GM23338 (cell line): ENCODE results near the gene PPM1L. TPM values are rescaled to one million over a fixed set of nuclear protein-coding genes. Genes with fewer than 3 reads are reported as not detected.
A peak's percentile ranks its signal among the peaks of the same experiment; 100 is the strongest.

Experiments
- ATAC-seq: fragments of 200-7000 bp; cut with Tn5 transposase; 3 replicates; pipeline ENCODE4 v1.9.1; 2020
- DNase-seq: peaks from one replicate; pipeline ENCODE4 v3.0.0-alpha.2; 2015; ENCODE audit warnings: low spot score
- H2AFZ ChIP-seq: fragments of 200-600 bp; sonication (generic); 2 replicates; pipeline ENCODE4 v1.8.0; 2016; ENCODE audit warnings: antibody characterized with exemption, mild to moderate bottlenecking, moderate library complexity
- H3F3A ChIP-seq: fragments of 200-600 bp; sonication (generic); replicated peaks from 2 replicates; pipeline ENCODE4 v1.8.0; 2017; ENCODE audit warnings: antibody characterized with exemption, mixed run types, low read depth
- H3K27ac ChIP-seq: fragments of 200-600 bp; sonication (generic); 2 replicates; pipeline ENCODE4 v1.6.1; 2016; ENCODE audit warnings: low read depth
- H3K27me3 ChIP-seq: fragments of 200-600 bp; sonication (generic); 2 replicates; pipeline ENCODE4 v1.8.0; 2016; ENCODE audit warnings: mild to moderate bottlenecking, mixed run types, moderate library complexity; ENCODE audit not compliant: insufficient read depth
- H3K36me3 ChIP-seq: fragments of 200-600 bp; sonication (generic); 2 replicates; pipeline ENCODE4 v1.8.0; 2016; ENCODE audit warnings: mild to moderate bottlenecking; ENCODE audit not compliant: insufficient read depth
- H3K4me1 ChIP-seq: fragments of 200-600 bp; sonication (generic); 2 replicates; pipeline ENCODE4 v1.8.0; 2016; ENCODE audit warnings: mild to moderate bottlenecking, moderate library complexity; ENCODE audit not compliant: insufficient read depth
- H3K4me2 ChIP-seq: fragments of 200-600 bp; sonication (generic); 2 replicates; pipeline ENCODE4 v1.7.1; 2017; ENCODE audit warnings: mixed run types
- H3K4me3 ChIP-seq: fragments of 200-600 bp; sonication (generic); 2 replicates; pipeline ENCODE4 v1.6.1; 2016; ENCODE audit warnings: mixed run types
- H3K79me2 ChIP-seq: fragments of 200-600 bp; sonication (generic); replicated peaks from 2 replicates; pipeline ENCODE4 v1.8.0; 2017; ENCODE audit warnings: mild to moderate bottlenecking; ENCODE audit not compliant: insufficient read depth
- H3K9me2 ChIP-seq: fragments of 200-600 bp; sonication (generic); 2 replicates; pipeline ENCODE4 v1.8.0; 2017; ENCODE audit not compliant: insufficient read depth
- H4K20me1 ChIP-seq: fragments of 200-600 bp; sonication (generic); replicated peaks from 2 replicates; pipeline ENCODE4 v1.8.0; 2017; ENCODE audit warnings: mild to moderate bottlenecking; ENCODE audit not compliant: insufficient read depth
- H3K27ac Mint-ChIP-seq: 2 replicates; pipeline ENCODE4 v1.8.0; 2020; ENCODE audit warnings: inconsistent platforms, mild to moderate bottlenecking, moderate library complexity, mixed read lengths
- H3K27me3 Mint-ChIP-seq: 3 replicates; pipeline ENCODE4 v1.8.0; 2022; ENCODE audit warnings: low read depth, mild to moderate bottlenecking, moderate library complexity, mixed read lengths, inconsistent platforms; ENCODE audit not compliant: insufficient read depth, poor library complexity
- H3K36me3 Mint-ChIP-seq: 3 replicates; pipeline ENCODE4 v1.8.0; 2021; ENCODE audit warnings: low read depth, mild to moderate bottlenecking, inconsistent platforms, moderate library complexity, mixed read lengths
- H3K4me1 Mint-ChIP-seq: 3 replicates; pipeline ENCODE4 v1.8.0; 2020; ENCODE audit warnings: mild to moderate bottlenecking, inconsistent platforms, mixed read lengths
- H3K4me3 Mint-ChIP-seq: 3 replicates; pipeline ENCODE4 v1.8.0; 2021; ENCODE audit warnings: moderate library complexity, mild to moderate bottlenecking, inconsistent platforms, mixed read lengths
- H3K9me3 Mint-ChIP-seq: 3 replicates; pipeline ENCODE4 v1.8.0; 2020; ENCODE audit warnings: moderate library complexity, mild to moderate bottlenecking, inconsistent platforms, mixed read lengths
- CREB1 ChIP-seq: fragments of 250-450 bp; sonication (Bioruptor Pico); IDR thresholded peaks from 2 replicates; pipeline ENCODE4 v1.5.0; 2020; ENCODE audit warnings: low read depth, mild to moderate bottlenecking, moderate library complexity
- CTCF ChIP-seq, 2 experiments: fragments of 200-600 bp in 1 of 2; sonication (generic) in 1 of 2; conservative IDR thresholded peaks; 2 replicates each; pipeline versions ENCODE4 v1.5.1 to v1.6.1; 2016 to 2017; ENCODE audit warnings: antibody characterized with exemption in 2 of 2, low read depth in 2 of 2, mild to moderate bottlenecking in 2 of 2, moderate library complexity in 1 of 2
- ETS1 ChIP-seq: IDR thresholded peaks from 2 replicates; pipeline ENCODE4 v1.6.1; 2016; ENCODE audit warnings: antibody characterized with exemption
- EZH2 ChIP-seq: fragments of 200-600 bp; sonication (generic); IDR thresholded peaks from one replicate; pipeline ENCODE4 v1.8.0; 2017; ENCODE audit warnings: antibody characterized with exemption, mild to moderate bottlenecking, low read depth; ENCODE audit not compliant: unreplicated experiment
- EZH2phosphoT487 ChIP-seq: fragments of 200-600 bp; sonication (generic); IDR thresholded peaks from one replicate; pipeline ENCODE4 v1.8.1; 2018; ENCODE audit warnings: antibody characterized with exemption; ENCODE audit not compliant: unreplicated experiment
- JUNB ChIP-seq: IDR thresholded peaks from one replicate; pipeline ENCODE4 v1.6.1; 2016; ENCODE audit warnings: antibody characterized with exemption; ENCODE audit not compliant: unreplicated experiment
- NANOG ChIP-seq: IDR thresholded peaks from 2 replicates; pipeline ENCODE4 v1.6.1; 2016; ENCODE audit warnings: antibody characterized with exemption, borderline replicate concordance
- POLR2AphosphoS5 ChIP-seq: IDR thresholded peaks from 2 replicates; pipeline ENCODE4 v1.6.1; 2016; ENCODE audit warnings: antibody characterized with exemption, low read depth
- STAT1 ChIP-seq: IDR thresholded peaks from one replicate; pipeline ENCODE4 v1.6.1; 2016; ENCODE audit warnings: antibody characterized with exemption; ENCODE audit not compliant: unreplicated experiment
- ZNF114 ChIP-seq: fragments of 250-450 bp; sonication (Bioruptor Pico); IDR thresholded peaks from 2 replicates; pipeline ENCODE4 v1.5.0; 2020; ENCODE audit warnings: mild to moderate bottlenecking, moderate library complexity
- ZNF331 ChIP-seq: fragments of 250-450 bp; sonication (Bioruptor Pico); IDR thresholded peaks from 2 replicates; pipeline ENCODE4 v1.5.0; 2020; ENCODE audit warnings: low read depth, mild to moderate bottlenecking, moderate library complexity
- polyA plus RNA-seq: library from polyadenylated mRNA; unstranded; fragments of >200 nt; fragmentation: Nextera tagmentation; extraction: Ambion mirVana; gene quantifications from 2 replicates; pipeline ENCODE4 v1.2.1, GENCODE V29; 2016
- total RNA-seq: library from RNA; depleted of rRNA; stranded (reverse); fragments of >200 nt; shearing (Covaris generic); gene quantifications from 2 replicates; pipeline ENCODE4 v1.2.3, GENCODE V29; 2014
- TF ChIP-seq, protein P1 (sequence below): fragments of 250-450 bp; sonication (Bioruptor Pico); IDR thresholded peaks from 2 replicates; pipeline ENCODE4 v1.5.0; 2020; ENCODE audit warnings: mild to moderate bottlenecking, moderate library complexity
- TF ChIP-seq, protein P2 (sequence below): IDR thresholded peaks from one replicate; pipeline ENCODE4 v1.6.1; 2018; ENCODE audit warnings: antibody characterized with exemption; ENCODE audit not compliant: unreplicated experiment

PPM1L gene
- total and polyA plus RNA-seq, 2 experiments from 2014 or later = 3.9 to 26.4 TPM

- H3K36me3 Mint-ChIP-seq = no peaks in the 10 kb centered on the region
- TF ChIP-seq ZNF331 (CRISPR knock-in tag) = no peak
- TF ChIP-seq, protein P1, sequence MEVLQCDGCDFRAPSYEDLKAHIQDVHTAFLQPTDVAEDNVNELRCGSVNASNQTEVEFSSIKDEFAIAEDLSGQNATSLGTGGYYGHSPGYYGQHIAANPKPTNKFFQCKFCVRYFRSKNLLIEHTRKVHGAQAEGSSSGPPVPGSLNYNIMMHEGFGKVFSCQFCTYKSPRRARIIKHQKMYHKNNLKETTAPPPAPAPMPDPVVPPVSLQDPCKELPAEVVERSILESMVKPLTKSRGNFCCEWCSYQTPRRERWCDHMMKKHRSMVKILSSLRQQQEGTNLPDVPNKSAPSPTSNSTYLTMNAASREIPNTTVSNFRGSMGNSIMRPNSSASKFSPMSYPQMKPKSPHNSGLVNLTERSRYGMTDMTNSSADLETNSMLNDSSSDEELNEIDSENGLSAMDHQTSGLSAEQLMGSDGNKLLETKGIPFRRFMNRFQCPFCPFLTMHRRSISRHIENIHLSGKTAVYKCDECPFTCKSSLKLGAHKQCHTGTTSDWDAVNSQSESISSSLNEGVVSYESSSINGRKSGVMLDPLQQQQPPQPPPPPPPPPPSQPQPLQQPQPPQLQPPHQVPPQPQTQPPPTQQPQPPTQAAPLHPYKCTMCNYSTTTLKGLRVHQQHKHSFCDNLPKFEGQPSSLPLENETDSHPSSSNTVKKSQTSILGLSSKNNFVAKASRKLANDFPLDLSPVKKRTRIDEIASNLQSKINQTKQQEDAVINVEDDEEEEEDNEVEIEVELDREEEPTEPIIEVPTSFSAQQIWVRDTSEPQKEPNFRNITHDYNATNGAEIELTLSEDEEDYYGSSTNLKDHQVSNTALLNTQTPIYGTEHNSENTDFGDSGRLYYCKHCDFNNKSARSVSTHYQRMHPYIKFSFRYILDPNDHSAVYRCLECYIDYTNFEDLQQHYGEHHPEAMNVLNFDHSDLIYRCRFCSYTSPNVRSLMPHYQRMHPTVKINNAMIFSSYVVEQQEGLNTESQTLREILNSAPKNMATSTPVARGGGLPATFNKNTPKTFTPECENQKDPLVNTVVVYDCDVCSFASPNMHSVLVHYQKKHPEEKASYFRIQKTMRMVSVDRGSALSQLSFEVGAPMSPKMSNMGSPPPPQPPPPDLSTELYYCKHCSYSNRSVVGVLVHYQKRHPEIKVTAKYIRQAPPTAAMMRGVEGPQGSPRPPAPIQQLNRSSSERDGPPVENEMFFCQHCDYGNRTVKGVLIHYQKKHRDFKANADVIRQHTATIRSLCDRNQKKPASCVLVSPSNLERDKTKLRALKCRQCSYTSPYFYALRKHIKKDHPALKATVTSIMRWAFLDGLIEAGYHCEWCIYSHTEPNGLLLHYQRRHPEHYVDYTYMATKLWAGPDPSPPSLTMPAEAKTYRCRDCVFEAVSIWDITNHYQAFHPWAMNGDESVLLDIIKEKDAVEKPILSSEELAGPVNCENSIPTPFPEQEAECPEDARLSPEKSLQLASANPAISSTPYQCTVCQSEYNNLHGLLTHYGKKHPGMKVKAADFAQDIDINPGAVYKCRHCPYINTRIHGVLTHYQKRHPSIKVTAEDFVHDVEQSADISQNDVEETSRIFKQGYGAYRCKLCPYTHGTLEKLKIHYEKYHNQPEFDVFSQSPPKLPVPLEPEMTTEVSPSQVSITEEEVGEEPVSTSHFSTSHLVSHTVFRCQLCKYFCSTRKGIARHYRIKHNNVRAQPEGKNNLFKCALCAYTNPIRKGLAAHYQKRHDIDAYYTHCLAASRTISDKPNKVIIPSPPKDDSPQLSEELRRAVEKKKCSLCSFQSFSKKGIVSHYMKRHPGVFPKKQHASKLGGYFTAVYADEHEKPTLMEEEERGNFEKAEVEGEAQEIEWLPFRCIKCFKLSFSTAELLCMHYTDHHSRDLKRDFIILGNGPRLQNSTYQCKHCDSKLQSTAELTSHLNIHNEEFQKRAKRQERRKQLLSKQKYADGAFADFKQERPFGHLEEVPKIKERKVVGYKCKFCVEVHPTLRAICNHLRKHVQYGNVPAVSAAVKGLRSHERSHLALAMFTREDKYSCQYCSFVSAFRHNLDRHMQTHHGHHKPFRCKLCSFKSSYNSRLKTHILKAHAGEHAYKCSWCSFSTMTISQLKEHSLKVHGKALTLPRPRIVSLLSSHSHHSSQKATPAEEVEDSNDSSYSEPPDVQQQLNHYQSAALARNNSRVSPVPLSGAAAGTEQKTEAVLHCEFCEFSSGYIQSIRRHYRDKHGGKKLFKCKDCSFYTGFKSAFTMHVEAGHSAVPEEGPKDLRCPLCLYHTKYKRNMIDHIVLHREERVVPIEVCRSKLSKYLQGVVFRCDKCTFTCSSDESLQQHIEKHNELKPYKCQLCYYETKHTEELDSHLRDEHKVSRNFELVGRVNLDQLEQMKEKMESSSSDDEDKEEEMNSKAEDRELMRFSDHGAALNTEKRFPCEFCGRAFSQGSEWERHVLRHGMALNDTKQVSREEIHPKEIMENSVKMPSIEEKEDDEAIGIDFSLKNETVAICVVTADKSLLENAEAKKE (CRISPR knock-in tag) = no peak
- no peak for TF ChIP-seq EZH2phosphoT487
- no peak for TF ChIP-seq ZNF114 (CRISPR knock-in tag)
- no peak for TF ChIP-seq JUNB
- no peak for TF ChIP-seq ETS1
- TF ChIP-seq STAT1 = no peak
- no peak for TF ChIP-seq CREB1 (CRISPR knock-in tag)
- TF ChIP-seq CTCF (conservative IDR thresholded peaks at IDR 0.05; ENCODE audit: low read depth in 2 of 2) = no peak
- no peak for TF ChIP-seq POLR2AphosphoS5
- TF ChIP-seq NANOG = no peak
- TF ChIP-seq EZH2 = no peak
- TF ChIP-seq, protein P2, sequence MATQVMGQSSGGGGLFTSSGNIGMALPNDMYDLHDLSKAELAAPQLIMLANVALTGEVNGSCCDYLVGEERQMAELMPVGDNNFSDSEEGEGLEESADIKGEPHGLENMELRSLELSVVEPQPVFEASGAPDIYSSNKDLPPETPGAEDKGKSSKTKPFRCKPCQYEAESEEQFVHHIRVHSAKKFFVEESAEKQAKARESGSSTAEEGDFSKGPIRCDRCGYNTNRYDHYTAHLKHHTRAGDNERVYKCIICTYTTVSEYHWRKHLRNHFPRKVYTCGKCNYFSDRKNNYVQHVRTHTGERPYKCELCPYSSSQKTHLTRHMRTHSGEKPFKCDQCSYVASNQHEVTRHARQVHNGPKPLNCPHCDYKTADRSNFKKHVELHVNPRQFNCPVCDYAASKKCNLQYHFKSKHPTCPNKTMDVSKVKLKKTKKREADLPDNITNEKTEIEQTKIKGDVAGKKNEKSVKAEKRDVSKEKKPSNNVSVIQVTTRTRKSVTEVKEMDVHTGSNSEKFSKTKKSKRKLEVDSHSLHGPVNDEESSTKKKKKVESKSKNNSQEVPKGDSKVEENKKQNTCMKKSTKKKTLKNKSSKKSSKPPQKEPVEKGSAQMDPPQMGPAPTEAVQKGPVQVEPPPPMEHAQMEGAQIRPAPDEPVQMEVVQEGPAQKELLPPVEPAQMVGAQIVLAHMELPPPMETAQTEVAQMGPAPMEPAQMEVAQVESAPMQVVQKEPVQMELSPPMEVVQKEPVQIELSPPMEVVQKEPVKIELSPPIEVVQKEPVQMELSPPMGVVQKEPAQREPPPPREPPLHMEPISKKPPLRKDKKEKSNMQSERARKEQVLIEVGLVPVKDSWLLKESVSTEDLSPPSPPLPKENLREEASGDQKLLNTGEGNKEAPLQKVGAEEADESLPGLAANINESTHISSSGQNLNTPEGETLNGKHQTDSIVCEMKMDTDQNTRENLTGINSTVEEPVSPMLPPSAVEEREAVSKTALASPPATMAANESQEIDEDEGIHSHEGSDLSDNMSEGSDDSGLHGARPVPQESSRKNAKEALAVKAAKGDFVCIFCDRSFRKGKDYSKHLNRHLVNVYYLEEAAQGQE = no peak
- peak; percentile 43; the same call in 2 of the 3 replicates for ATAC-seq
- H3K9me3 Mint-ChIP-seq = no peaks in the 10 kb centered on the region
- H3K27ac ChIP-seq = no peak overlapping the region
- no peaks in the 10 kb centered on the region for H3K9me2 ChIP-seq
- H3K4me3 ChIP-seq = no peak overlapping the region
- no peak overlapping the region for H2AFZ ChIP-seq
- peaks cover 2% of the 10 kb centered on the region for H3K27me3 Mint-ChIP-seq
- no peaks in the 10 kb centered on the region for H3K36me3 ChIP-seq
- H3F3A ChIP-seq = no peaks in the 10 kb centered on the region
- H3K4me1 Mint-ChIP-seq = peaks cover 30% of the 10 kb centered on the region
- no peaks in the 10 kb centered on the region for H3K27me3 ChIP-seq
- no peaks in the 10 kb centered on the region for H4K20me1 ChIP-seq
- H3K27ac Mint-ChIP-seq = no peak overlapping the region
- DNase-seq = no peak
- H3K4me2 ChIP-seq = no peak overlapping the region
- H3K79me2 ChIP-seq = no peaks in the 10 kb centered on the region; the same call in 1 of the 2 replicates
- H3K4me1 ChIP-seq = no peaks in the 10 kb centered on the region
- H3K4me3 Mint-ChIP-seq = no peak overlapping the region
Measured at GRCh38 chr3:160825311-160825800, 69.3 kb downstream of the PPM1L start.
